ENCODE measurements around the gene SPPL2B.

- TF ChIP-seq CTCF (IDR thresholded peaks at IDR 0.05): no peak
- no peak for TF ChIP-seq POLR2A (IDR thresholded peaks at IDR 0.05)
Measured at GRCh38 chr19:2282062-2282861, 46.2 kb upstream of the SPPL2B start, which contains the start of gene PEAK3.

Measured in Peyer's patch (tissue), 4 donors.